Stimulated activated CD8-positive, alpha-beta memory T cell treated with anti-CD3 and anti-CD28 coated beads, Interleukin-15, amount 100 ng/mL, for 24 hours (primary cell): Measurements from ENCODE around the gene CDKN1A.

Experiments
- DNase-seq: peaks from one replicate; pipeline ENCODE4 v3.0.0-alpha.2; 2020; ENCODE audit warnings: low read depth

Gene CDKN1A

DNA sequence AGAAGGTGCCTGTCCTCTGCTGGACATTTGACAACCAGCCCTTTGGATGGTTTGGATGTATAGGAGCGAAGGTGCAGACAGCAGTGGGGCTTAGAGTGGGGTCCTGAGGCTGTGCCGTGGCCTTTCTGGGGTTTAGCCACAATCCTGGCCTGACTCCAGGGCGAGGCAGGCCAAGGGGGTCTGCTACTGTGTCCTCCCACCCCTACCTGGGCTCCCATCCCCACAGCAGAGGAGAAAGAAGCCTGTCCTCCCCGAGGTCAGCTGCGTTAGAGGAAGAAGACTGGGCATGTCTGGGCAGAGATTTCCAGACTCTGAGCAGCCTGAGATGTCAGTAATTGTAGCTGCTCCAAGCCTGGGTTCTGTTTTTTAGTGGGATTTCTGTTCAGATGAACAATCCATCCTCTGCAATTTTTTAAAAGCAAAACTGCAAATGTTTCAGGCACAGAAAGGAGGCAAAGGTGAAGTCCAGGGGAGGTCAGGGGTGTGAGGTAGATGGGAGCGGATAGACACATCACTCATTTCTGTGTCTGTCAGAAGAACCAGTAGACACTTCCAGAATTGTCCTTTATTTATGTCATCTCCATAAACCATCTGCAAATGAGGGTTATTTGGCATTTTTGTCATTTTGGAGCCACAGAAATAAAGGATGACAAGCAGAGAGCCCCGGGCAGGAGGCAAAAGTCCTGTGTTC, 1.3 kb upstream of the CDKN1A start:
- DNase-seq: no peak

DNA sequence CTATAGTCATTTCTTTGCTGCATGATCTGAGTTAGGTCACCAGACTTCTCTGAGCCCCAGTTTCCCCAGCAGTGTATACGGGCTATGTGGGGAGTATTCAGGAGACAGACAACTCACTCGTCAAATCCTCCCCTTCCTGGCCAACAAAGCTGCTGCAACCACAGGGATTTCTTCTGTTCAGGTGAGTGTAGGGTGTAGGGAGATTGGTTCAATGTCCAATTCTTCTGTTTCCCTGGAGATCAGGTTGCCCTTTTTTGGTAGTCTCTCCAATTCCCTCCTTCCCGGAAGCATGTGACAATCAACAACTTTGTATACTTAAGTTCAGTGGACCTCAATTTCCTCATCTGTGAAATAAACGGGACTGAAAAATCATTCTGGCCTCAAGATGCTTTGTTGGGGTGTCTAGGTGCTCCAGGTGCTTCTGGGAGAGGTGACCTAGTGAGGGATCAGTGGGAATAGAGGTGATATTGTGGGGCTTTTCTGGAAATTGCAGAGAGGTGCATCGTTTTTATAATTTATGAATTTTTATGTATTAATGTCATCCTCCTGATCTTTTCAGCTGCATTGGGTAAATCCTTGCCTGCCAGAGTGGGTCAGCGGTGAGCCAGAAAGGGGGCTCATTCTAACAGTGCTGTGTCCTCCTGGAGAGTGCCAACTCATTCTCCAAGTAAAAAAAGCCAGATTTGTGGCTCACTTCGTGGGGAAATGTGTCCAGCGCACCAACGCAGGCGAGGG, 594 bp upstream of the CDKN1A start:
- no peak for DNase-seq

DNA sequence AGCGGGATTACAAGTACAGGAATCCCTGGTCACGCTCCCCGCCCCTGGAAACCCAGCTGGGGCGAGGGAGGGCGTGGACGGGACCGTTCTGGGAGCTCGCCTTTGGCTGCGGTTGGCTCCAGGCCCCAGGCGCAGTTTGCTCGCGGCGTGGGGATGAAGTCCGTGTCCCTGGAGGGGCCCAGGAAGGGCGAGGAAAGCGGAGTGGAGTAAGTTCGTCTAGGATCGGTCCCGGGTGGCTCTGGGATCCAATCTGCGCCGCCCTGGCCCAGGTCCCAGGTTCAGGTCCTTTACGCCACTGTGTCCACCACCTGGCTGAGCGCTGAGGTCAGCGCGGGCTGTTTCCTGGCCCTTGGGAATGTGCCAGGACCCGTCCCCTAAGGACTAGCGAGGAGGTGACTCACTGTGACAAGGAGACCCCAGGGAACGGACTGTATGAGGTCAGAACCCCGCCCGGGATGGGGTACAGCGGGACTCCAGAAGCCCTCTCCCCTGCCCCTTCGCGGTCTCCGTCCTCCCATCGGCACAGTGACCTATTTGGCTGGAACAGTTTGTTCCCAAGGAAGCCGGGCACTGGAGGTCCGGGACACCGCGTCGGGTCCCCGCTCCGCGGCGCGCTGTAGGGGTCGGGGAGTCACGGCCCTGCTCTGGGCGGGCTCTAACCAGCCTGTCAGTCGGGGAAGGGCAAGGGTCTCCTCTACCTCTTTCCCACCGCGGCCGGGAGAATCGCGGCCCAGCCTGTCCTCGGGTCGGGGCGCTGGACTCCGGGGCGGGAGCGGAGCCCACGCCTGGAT, 724 bp downstream of the CDKN1A start:
- no peak for DNase-seq

DNA sequence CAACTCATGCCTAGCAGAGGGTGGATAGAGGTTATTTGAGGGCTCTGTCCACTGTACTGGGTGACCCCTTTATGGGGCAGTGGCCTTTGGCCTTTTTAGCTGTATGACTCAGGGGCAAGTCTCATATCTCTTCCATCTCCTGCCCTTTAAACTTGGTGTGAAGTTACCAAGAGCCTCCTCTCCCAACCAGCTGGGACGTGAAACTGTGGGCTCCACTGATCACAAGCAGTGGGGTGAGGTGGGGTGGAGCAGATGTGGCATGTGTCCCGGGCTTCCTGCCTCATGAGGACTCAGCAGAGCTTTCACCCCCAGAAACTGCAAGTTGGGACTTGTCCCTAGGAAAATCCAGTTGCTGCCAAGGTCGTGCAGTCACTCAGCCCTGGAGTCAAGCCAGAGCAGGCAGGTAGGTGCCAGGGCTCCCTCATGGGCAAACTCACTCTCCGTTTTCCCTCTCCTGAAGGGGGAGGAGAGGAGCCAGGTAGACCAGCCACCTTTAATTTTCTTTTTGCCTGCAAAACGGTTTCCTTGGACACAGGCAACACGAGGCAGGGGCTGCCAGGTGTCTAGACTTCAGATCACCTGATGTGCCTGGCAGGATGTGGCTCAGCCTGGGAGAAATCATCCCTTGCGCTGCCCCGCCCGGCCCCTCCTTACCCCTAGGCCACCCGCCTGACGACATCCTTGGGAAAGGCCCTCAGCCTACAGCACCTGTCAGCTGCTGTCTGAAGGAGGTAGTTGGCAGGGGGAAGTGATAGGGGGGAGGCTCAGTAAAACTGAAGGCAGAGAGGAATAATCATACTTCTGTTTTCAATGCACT, 4.0 kb downstream of the CDKN1A start:
- DNase-seq: no peak

DNA sequence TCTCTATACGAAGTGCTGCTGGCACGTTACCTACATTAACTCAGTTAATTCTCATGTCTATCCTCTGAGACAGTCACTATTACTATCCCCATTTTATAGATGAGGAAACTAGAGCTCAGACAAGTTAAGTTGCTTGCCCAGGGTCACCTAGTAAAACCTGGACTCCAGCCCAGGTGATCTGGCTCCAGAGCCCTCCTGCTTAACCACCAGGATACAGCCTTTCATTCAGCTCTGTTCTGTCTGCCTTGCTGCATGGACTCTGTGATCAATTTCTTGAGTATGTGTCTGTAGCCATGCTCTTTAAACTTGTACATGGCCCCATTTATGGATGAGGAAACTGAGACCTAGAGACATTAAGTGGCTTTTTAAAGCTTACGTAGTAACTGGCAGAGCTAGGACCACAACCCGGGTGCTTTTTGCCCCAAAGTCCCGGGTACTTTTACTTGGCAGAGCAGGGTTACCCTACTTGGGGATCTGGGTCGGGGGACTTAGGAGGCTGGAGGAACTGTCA, 4.7 kb downstream of the CDKN1A start:
- DNase-seq: no peak

DNA sequence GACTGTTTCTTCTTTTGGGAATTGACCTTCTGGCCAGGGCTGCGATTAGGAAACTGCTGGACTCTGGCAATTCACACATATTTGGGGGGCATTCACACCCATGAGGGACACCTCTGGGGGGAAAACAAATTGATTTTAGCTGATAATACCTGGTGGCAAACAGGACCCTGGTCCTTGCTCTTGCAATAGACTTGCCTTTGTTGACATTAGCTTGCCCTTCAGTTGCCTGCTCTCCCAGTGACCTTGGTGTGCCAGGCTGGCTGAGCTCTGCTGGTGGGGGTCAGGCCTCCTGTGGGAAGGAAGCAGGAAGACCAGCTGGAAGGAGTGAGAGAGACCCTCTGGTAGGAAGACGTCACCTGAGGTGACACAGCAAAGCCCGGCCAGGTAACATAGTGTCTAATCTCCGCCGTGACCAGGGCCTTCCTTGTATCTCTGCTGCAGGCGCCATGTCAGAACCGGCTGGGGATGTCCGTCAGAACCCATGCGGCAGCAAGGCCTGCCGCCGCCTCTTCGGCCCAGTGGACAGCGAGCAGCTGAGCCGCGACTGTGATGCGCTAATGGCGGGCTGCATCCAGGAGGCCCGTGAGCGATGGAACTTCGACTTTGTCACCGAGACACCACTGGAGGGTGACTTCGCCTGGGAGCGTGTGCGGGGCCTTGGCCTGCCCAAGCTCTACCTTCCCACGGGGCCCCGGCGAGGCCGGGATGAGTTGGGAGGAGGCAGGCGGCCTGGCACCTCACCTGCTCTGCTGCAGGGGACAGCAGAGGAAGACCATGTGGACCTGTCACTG, 5.3 kb downstream of the CDKN1A start:
- no peak for DNase-seq

DNA sequence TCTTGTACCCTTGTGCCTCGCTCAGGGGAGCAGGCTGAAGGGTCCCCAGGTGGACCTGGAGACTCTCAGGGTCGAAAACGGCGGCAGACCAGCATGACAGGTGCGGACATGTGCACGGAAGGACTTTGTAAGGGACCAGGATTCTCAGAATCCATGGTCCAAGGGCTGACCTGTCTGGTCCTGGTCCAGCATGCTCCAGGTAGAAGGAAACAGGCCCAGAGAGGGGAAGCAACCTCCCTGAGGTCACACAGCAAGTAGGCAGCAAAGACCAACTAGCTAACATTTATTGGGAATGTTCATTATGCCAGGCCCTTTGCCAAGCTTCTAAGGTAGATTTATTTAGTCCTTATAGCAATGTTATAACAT, 5.9 kb downstream of the CDKN1A start:
- DNase-seq: no peak

DNA sequence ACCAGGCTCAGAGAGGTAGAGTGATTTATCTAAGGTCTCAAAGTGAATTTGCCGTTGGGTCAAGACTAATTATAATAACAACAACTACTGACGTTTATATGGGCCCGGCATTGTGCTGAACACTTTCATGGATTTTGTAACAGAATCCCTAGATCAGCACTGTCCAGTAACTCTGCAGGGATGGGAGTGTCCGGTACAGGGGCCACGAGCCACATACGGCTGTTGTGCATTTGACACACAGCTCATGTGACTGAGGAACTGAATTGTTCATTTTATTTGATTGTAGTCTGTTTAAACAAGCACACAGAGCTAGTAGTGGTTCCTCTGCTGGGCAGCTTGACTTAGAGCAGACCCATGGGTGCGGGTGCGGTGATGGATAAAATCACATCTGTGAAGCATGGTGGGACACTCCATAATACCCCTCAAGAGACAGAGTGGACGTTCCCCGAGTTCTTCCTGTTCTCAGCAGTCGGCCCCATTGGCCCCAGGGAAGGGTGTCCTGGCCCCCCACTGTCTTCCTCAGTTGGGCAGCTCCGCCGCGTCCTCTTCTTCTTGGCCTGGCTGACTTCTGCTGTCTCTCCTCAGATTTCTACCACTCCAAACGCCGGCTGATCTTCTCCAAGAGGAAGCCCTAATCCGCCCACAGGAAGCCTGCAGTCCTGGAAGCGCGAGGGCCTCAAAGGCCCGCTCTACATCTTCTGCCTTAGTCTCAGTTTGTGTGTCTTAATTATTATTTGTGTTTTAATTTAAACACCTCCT, 6.8 kb downstream of the CDKN1A start:
- DNase-seq: no peak

DNA sequence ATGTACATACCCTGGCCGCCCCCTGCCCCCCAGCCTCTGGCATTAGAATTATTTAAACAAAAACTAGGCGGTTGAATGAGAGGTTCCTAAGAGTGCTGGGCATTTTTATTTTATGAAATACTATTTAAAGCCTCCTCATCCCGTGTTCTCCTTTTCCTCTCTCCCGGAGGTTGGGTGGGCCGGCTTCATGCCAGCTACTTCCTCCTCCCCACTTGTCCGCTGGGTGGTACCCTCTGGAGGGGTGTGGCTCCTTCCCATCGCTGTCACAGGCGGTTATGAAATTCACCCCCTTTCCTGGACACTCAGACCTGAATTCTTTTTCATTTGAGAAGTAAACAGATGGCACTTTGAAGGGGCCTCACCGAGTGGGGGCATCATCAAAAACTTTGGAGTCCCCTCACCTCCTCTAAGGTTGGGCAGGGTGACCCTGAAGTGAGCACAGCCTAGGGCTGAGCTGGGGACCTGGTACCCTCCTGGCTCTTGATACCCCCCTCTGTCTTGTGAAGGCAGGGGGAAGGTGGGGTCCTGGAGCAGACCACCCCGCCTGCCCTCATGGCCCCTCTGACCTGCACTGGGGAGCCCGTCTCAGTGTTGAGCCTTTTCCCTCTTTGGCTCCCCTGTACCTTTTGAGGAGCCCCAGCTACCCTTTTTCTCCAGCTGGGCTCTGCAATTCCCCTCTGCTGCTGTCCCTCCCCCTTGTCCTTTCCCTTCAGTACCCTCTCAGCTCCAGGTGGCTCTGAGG, 7.6 kb downstream of the CDKN1A start:
- no peak for DNase-seq

DNA sequence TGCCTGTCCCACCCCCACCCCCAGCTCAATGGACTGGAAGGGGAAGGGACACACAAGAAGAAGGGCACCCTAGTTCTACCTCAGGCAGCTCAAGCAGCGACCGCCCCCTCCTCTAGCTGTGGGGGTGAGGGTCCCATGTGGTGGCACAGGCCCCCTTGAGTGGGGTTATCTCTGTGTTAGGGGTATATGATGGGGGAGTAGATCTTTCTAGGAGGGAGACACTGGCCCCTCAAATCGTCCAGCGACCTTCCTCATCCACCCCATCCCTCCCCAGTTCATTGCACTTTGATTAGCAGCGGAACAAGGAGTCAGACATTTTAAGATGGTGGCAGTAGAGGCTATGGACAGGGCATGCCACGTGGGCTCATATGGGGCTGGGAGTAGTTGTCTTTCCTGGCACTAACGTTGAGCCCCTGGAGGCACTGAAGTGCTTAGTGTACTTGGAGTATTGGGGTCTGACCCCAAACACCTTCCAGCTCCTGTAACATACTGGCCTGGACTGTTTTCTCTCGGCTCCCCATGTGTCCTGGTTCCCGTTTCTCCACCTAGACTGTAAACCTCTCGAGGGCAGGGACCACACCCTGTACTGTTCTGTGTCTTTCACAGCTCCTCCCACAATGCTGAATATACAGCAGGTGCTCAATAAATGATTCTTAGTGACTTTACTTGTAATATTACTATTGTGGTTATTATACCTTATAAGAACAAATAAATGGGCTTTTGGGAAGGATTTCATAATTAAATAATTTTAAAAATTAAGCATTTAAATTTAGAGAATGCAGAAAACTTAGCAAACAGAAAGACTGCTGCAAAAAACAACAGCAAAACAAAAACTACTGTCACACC, 8.4 kb downstream of the CDKN1A start:
- no peak for DNase-seq

DNA sequence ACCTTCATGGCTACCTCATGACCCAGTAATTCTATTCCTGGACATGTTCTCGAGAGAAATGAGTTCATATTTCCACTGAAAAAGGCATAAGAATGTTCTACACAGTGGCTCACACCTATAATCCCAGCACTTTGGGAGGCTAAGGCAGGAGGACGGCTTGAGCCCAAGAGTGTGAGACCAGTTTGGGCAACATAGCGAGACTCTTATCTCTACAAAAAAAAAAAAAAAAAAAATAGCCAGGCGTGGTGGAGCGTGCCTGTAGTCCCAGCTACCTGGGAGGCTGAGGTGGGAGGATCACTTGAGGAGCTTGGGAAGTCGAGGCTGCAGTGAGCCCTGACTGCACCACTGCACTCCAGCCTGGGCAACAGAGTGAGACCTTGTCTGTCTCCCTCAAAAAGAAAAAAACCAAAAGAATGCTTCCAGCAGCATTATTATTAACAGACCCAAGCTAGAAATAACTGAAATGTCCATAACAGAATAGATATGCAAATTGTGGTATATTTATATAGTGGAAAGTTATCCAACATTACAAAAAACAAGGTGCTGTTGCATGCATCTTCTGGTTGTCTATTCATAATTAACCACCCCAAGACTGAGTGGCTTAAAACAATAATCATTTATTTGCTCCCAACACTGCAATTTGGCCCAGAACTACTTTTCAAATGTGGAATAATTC, 9.7 kb downstream of the CDKN1A start:
- no peak for DNase-seq

DNA sequence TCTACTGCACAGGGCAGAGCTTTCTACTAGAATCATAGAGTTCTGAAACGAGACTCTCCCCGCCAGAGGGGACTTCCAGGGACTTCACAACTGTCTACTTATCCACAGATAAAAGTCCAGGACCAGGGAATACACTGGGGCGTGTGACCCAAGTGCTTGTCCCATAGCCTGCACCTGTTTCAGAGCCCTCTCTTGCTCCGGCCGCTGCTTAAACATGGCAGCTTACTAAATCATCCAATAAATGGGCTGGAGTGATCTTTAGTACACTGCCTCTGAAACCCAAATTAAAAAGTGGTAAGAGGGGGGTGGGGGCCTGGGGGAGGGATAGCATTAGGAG, 10.2 kb downstream of the CDKN1A start:
- no peak for DNase-seq

DNA sequence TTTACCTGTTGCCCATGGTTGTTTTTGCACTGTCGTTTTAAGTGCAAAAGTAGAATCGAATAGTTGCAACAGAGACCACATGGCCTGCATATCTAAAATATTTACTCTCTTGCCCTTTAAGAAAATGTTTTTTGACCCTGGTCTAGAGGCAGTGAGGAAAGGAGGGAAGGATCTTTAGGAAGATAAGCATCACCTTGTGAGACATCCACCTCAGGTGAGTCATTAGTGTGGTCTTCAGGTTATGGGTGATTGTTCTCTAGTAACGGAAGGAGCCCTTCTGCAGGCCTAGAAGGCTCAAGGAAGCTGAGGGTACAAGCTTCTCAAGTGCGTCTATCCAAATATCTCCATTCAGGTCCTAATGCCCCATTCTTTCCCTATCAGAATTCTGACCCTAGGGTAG, 12.5 kb downstream of the CDKN1A start:
- DNase-seq: no peak

DNA sequence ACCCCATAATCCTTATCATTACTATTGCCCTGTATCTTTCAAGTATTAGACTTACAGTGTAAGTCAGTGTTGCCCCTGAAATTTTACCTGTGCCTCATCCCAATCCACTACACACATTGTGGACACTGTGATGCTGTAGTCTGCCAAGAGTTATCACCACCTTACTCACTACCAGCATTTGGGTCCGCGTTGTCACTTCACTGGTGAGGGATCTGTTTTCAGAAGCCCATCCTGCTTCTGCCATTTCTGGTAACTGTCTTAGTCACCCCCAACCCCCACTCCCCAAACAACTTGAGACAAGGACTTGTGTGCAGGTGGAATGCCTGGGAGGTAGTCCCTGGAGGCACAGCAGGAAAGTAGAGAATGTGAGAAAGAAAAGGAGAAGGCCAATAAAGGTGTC, 13.1 kb downstream of the CDKN1A start:
- DNase-seq: no peak

DNA sequence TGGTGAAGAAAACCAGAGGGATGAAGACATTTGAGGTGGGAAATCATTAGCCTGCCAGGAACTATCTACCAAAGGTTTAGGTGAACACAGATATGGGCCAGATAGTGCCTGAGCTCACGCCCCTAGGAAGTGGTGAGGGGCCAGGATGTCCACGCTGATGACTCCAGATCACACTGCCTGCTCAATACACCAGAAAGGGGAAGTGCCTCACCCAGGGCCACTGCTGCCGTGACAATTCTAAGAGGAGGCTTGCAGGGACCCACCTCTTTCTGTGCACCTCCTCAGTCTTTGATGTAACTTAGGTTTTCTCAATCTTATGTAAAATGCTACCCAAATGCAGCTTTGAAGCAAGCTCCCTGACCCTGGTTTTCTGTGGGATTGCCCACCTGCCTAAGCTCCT, 13.7 kb downstream of the CDKN1A start:
- no peak for DNase-seq

DNA sequence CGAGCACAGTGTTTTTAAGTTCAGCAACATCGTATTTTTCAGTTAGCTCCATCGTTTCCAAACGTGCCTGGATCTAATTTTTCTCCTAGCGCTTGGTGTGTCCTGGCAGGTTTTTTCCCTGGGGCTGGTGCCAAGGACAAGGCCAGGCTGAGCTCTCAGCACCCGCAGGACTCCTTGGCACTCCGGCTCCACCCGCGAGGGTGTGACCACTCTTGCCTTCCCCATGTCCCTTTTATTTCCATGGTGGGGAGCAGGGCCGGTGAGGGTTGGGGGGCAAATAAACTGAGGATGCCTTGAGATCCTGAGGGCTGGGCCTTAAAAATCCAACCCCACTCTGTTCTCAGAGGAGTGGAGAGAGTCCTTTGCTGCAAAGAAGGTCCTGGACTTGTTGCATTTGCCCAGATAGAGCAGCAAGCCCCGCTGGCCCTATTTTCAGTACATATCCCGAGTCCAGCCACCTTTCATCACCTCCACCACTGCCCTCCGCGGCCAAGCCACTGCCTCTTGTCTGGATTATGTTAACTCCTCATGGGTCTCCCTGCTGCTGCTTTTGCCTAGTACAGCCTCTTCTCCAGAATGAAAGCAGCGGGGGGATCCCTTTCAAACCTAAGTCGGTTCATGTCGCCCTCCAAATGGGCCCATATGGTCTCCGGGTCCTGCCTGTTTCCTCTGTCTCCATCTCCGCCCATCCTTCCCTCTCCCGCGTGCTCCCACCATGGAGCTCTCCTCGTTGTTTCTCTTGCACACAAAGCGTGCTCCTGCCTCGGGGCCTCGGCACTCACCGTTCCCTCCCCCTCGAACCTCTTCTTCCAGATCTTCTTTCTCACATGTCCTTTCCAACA, 14.6 kb downstream of the CDKN1A start:
- DNase-seq: no peak

DNA sequence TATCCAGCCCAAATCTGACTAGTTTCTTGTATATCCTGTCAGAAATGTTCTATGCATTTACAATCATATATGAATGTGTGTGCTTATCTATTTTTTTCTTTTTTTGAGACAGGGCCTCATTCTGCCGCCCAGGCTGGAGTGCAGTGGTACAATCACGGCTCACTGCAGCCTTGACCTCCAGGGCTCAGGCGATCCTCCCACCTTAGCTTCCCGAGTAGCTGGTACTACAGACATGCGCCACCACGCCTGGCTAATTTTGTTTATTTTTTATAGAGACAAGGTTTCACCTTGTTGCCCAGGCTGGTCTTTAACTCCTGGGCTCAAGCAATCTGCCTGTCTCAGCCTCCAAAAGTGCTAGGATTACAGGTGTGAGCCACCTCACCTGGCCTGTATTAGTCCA, 16.1 kb downstream of the CDKN1A start:
- DNase-seq: no peak
